Activated T-cell treated with anti-CD3 and anti-CD28 coated beads, Interleukin-2, amount 50 U/mL, for 1 hour (primary cell): Measurements from ENCODE around the gene GAS6.
"Not testable (repeated sequence)": the region's sequence is repeated elsewhere in the genome, so short reads cannot be mapped to it uniquely, and the experiment has no call there.

Experiments used
- DNase-seq: peaks from one replicate; pipeline ENCODE4 v3.0.0-alpha.2; 2020

GAS6 gene

DNA sequence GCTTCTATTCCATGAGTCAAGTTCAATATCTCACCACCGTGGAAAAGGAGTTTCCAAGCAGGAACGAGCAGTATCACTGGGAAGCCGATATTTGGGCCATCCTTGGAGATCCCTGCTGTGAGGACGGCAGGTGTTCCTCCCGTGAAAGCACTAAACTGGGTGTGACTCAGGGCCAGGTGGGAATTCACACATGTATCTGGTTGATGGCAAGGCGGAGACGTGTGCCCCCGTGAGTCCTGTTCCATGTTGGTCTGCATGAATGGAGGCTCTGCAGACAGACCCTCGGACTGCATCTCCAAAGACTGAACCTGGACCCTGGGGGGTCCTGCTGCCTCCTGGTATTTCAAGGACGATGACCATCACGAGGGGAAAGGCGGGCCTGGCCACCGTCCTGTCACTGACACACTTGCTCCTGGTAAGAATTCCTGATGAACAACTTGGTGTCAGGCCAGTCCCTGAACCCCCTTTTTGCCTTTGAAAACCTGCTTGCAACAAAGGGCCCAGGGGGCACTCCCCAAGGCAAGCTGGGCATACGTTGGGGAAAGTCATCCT, 22.8 kb upstream of the GAS6 start:
- no peak for DNase-seq

DNA sequence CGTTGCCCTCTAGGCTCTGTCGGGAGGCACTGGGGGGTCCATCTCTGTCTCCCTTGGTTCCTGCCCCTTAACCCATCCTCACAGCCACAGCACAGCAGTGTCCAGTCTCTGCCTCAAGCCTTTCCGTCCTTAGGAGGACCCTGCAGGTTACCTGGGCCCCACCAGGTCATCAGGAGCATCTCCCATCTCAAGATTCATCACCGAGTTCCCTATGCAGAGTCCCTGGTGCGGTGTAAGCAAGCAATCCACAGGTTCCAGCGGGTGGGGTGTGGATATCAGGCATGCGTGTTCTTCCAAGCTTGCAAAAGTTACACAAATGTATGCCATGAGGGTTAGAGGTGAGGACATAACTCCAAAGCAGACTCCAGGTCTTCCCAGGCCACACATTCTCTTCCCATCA, 20.9 kb upstream of the GAS6 start:
- DNase-seq, result no peak

DNA sequence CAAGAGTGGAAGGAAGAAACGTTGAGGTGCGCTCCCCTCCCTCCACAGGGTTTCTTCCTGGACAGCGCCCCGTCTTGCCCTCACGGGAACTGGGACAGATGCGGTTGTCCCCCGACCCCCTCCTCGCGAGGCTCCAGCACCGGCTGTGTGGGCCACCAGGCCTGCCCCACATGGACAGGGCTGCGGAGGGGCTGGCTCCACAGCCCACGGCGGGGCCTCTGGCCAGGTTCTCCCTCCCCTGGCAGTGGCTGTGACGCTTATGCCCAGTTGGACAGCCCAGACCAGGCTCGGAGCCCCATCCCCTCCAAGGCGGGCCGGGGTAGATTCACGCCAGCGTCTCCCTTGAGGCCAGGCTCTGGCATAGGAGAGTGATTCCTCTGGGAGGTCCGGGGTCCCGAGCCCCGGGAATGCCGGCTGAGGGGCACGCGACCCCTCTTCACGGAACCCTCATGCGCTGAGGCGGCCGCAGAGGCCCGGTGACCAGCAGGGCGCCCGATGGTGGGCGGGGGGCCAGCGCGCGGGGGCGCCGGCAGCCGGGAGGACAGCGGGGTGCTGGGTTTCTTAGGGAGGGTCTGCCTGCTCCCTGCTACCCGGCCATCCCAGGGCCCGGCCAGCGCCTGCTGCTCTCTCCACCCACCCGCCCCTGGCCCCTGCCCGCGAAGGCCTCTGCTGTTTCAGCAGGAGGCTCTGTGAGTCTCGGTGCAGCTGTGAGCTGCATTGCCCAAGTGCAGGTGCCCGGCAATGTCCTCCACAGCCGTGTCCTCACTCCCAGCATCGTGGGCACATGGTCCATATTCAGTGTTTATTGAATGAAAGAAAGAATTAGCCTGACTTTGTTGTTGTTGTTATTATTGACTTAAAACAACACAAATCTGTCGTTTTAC, 20.3 kb upstream of the GAS6 start:
- no peak for DNase-seq

DNA sequence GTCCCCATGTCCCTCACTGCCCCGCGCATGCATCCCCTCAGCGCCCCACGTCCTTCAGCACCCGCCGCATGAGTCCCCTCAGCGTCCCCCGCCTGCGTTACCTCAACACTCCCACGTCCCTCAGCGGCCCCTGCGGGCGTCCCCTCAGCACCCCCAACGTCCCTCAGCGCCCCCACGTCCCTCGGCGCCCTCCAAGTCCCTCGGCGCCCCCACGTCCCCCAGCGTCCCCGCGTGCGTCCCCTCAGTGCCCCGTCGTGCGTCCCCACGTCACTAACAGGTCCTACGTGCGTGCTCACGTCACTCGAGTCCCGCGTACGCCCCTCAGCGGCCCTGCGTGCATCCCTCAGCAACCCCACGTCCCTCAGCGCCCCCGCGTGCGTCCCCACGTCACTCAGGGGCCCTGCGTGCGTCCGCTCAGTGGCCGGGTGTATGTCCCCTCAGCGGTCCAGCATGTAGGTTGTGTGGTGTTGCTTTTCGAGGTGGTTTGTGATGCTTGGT, 19.5 kb upstream of the GAS6 start:
- no peak for DNase-seq

DNA sequence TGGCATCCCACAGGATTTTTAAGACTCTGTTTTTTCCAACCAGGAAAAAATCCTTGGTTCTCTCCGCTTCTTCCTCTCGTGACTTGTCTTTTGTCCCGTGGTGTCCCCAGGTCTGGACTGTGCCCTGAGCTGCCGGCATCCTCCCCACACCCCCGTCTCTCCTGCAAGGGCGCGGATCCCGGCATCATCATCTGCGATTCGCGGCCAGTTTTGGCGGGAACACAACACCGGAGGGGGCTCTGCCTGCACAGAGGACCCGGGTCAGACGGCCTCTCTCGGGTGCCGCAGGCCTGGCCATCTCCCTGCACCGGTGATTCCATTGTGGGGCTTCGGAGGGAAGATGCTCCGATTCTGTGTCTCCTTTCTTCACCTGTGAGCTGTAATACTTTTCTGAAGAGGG, 18.8 kb upstream of the GAS6 start:
- no peak for DNase-seq

DNA sequence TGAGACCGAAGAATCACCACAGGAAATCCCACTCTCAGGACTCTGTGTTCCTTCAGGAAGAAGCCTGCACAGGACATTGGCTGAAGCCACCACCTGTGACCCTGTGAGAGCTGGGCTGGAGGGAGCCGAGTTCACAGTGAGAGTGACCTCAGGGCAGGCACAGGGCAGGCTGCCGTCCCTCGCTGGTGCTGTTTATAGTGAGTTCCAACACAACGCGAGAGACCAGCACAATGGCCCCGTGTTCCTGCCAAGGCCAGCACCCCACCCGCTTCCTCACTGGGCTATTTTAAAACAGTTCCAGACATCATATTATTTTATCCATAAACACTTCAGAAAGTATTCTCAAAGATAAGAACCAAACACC, 18.4 kb upstream of the GAS6 start:
- DNase-seq, result no peak

DNA sequence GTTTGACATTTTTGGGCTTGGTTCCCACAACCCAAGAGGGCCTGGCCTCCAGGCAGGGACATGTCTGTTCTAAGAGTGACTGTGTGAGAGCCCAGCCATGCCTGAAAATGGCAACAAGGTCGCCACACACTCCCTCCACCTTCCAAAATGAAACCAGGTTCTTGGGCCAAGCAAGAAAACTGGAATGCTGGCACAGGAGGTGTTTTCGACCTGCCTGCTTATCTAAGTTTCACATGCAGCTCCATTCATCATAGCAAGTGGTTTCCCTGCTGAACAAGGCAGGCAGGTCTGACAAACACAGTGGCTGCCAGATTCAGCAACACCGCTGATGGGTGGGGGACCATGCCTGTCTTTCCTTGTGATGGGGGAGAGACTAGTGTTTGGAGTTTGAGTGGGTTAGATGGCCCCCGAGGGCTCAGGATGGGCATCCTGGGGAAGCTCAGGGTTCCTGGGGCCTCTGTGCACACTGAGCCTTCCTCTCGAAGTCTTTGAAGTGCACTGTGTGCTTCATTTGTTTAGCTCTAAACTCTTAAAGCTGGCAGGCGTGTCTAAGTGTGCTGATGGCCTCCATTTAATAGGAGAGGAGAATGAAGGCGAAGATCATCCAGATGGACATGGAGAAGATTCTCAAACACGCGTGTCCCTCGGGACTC, 17.9 kb upstream of the GAS6 start:
- no peak for DNase-seq

DNA sequence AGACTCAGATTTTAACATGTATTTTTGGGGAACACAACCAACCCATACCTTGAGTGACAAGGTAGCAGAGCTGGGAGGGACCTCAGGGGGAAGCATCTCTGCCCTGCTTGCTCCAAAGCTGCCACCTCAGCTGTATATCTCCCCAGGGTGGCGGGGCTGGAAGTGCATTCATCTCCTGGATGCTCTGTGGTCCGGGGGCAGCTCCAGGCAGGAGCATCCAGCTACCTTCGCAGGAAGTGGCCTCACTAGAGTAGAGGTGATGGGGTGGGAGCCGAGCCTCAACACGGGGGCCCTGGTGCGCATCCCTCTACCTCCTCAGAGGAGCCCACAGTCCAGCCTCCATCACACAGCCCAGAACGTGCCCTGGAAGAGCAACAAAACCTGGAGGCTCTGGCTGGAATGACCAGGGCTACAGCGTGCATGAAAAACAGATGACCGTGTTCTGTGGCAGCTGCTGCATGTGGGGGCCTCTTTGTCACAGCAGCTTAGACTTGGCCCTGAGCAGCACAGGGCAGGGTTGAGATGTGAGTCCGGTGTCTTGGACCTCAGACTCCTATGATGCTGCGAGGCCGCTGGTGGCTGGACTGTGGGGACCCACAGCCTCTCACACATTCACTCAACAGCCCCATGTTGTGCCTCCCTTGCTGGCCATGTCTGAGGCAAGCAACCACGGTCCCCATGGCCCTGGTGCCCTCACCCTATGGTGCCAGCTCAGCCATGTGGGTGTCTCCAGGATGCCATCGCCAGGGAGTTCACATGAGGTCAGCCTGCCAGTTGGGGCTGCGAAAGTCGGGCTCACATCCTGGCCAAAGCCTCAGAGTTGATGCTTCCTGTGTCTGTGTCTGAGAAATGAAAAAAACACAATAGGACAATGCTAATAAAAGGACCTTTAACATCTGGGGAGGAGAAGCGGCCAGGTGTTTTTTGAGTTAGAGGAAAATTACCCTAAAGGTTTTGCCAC, 17.1 kb upstream of the GAS6 start:
- DNase-seq, result no peak

DNA sequence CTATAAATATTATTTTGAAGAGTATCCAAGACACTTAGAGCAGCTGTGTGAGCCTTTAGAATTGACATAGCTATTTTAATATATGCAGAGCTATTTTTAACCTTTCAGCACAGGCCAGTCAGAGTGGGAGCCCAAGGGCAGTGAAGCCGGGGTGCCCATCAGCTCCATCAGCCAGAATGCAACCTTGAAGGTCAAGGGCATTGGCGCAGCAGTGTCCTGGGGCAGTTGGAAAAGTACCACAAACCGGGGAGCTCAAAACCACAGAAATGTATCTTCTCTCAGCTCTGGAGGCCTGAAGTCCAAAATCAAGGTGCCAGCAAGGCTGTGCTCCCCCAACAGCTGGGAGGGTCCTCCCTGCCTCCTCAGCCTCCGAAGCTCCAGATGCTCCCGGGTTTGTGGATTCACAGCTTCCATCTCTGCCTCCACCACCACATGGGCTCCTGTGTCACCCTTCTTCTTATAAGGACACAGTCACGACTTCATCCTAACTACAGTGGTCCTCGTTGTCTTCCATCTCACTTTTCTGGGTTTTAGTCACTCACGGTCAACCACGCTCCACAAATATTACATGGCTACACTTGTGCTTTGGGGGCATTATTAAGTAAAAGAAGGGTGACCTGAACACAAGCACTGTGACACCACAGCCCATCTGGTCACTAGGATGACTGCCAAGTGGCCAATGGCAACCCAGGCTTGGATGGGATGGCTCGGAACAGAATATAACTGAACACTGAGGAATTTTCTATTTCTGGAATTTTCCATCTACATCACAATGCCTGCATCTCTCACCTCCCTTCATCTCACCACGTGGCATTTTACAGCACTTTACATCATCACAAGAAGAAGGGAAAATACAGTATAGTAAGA, 15.9 kb upstream of the GAS6 start:
- no peak for DNase-seq

DNA sequence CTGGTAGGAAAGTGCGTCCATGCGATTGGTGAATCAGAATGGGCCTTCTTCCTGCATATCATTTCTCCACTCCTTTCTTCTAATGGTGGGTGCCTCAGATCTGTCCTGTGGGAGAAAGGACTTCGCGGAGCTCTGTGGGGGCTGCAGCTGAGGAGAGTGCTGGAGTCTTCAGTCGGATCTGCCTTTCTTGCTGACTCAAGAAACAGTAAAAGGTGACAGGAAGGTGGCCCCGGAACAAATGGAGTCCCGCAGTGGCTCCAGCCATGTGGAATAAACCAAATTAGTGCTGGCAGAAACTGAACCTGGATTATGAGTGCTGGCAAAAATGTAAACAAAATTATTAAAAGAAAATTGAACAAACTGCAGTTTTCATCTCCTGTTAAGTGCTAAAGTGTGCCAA, 15.1 kb upstream of the GAS6 start:
- no peak for DNase-seq

DNA sequence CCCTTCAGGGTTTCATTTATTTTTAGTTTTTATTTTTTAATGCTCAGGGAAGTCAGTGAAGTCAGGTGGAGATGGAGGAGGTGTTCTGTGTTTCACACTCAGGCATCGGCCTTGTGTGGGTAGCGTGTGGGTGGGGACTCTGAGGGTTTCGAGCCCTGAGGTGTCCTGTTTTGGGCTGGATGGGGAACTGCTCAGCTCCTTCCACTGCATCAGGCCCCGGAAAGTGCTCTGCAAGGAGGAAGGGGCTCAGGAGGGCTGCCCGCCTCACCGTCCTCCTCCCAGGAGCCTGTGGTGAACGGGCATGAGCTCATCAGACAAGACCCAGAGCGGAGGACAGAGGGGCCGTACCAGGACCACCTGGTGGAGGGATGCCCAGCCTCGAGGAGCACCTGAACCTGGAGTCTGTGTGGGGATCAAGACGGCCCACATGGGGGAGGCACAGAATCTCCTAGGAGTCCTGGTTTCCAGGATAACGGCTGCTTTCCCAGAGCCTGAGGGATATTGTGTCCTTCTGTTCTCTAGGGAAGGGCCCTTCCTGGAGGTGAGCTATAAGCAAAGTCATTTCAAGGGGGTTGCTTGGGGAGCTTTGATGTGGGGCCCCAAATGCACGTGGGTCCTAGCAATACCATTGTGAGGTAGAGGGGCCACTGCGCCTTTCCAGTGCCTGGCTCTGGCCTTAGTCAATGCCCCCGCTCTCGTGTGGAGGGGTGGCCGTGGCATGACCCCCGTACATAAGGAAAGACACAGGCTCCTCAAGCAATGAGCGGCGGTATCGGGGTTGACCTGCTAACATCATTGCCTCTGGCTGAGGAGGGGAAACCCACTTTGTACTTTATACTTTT, 13.5 kb upstream of the GAS6 start:
- no peak for DNase-seq

DNA sequence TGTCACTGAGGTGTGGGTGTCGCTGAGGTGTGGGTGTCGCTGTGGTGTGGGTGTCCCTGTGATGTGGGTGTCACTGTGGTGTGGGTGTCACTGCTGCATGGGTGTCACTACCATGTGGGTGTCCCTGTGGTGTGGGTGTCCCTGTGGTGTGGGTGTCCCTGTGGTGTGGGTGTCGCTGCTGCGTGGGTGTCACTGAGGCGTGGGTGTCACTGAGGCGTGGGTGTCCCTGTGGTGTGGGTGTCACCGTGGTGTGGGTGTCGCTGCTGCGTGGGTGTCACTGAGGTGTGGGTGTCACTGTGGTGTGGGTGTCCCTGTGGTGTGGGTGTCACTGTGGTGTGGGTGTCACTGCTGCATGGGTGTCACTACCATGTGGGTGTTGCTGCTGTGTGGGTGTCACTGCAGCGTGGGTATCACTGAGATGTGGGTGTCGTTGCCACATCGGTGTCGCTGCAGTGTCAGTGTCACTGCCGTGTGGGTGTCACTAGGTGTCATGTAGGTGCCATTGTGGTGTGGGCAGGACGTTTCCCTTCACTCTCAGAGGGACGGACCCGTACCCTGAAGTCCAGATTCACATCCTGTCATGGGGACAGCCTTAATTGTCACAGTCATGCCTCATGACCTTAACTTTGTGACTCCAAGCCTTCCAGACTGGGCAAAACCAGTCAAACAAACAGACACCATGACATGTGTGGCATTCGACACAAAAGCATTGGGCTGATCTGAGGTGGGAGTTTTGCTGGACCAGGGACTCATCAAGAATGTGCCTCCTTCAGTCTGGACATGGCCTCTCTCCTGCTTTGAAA, 12.7 kb upstream of the GAS6 start:
- DNase-seq, result no peak

DNA sequence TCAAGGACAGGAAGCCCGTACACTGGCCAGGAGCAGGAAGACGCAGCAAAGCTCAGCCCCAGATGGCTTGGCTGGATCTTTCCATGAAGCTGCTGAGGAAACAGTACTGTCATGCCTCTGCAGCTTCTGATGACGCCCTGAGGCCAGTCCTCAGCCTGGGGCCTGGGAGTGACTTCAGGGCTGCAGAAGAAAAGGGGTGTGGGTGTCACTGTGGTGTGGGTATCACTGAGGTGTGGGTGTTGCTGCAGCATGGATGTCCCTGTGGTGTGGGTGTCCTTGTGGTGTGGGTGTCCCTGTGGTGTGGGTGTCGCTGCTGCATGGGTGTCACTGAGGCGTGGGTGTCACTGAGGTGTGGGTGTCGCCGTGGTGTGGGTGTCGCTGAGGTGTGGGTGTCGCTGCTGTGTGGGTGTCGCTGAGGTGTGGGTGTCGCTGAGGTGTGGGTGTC, 12.0 kb upstream of the GAS6 start:
- no peak for DNase-seq

DNA sequence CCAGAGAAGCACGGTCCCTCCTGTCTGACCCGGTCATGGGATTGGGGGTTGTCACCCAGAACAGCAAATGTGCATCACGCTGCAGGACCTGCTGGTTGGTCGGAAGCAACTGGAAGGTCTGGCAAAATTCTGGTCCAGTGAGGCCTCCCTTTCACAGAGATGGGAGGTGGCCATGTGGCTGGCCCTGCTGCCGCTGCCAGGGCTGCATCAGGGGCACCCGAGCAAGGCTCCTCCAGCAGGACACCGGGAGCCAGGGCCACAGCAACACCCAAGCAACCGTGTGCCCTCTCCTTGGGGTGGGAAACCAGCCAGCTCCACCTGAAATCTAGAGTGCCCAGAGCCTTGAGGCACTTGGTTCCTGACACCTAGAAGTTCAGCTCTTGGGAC, 11.5 kb upstream of the GAS6 start:
- DNase-seq, result no peak

DNA sequence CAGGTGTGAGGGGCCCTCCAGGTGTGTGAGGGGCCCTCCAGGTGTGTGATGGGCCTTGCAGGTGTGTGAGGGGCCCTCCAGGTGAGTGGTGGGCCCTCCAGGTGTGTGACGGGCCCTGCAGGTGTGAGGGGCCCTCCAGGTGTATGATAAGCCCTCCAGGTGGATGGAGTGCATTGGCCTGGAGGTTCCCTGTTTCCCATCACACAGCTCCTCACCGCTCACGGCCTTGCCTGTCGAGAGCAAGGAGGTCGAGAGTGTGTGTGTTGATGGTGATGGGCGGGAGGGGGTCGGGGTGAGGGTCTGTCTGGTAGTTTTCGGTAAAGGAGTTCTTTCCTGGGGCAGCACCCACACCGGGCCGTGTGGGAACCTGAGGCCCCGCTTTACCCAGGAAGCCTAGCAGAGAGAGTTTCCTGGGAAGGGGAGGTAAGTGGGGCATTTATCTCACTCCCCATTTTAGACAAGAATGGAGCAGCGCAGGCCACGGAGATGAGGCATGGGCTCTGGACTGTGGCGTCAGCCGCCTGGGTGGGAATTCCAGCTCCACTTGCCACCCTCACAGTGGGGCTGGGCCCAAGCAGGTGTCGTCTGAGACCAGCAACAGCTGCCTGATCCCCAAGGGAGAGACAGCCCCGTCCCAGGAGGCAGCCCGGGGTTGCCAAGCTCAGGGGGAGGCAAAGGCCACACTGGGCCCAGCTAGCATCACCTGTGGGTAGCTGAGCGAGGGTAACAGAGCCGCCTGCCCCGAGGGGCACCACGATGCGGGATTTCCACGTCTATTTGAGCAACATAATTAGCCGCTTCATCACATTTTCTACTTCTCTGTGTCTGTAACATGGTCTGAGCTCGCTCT, 10.9 kb upstream of the GAS6 start:
- DNase-seq, result no peak

DNA sequence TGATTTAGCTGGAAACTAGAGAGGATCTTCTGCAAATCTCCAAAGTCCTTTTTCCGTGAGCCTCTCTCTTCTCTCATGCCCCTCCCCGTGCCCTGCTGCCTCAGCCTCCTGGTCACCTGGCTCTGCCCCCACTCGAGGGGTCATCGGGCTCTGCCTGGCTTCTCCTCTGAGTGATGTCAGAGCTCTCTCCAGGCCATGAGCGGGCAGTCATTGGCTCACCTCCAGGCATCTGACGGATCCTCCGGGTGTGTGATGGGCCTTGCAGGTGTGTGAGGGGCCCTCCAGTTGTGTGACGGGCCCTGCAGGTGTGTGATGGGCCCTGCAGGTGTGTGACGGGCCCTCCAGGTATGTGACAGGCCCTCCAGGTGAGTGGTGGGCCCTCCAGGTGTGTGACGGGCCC, 10.3 kb upstream of the GAS6 start:
- DNase-seq, result no peak

DNA sequence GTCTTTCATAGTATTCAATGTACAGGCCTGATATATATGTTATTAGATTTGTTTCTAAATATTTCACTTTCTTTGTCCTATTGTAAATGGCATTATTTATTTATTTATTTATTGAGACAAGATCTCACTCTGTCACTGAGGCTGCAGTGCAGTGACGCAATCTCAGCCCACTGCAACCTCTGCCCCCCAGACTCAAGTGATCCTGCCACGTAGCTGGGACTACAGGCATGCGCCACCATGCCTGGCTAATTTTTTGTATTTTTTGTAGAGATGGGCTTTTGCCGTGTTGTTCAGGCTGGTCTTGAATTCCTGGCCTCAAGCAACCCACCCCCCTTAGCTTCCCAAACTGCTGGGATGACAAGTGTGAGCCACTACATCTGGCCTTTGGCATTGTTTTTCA, 5.4 kb upstream of the GAS6 start:
- DNase-seq, result no peak

DNA sequence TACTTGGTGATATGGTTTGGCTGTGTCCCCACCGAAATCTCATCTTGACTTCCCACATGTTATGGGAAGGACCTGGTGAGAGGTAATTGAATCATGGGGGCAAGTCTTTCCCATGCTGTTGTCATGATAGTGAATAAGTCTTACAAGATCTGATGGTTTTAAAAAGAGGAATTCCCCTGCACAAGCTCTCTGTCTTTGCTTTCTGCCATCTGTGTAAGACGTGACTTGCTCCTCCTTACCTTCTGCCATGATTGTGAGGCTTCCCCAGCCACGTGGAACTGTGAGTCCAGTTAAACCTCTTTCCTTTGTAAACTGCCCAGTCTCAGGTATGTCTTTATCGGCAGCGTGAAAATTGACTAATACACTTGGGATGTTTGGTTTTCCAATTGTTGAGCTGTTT, 4.0 kb upstream of the GAS6 start:
- not testable (repeated sequence) for DNase-seq

DNA sequence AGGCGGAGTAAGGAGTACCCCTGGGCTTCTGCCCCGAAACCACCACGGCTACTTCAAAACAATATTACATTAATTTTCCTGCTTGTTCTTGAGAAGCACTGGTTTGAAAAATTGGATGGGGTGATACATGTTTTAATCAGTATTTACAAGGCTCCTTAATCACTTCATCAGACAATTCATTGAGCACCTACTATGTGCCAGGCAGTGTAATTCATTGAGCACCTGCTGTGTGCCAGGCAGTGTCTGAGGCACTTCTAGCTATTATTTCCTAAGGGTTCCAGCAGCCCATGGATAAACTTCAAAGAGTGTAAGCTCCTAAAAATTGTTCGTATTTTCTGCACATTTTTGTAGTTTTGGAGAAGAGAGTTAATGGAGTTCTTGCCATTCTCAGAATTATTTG, 1.6 kb upstream of the GAS6 start:
- DNase-seq, result no peak
